GM21737 (cell line): Measurements from ENCODE around the gene PSMD10.

Source experiments
- ATAC-seq: cut with Tn5 transposase; IDR thresholded peaks from one replicate; pipeline ENCODE4 v1.9.1; 2021; ENCODE audit warnings: mild to moderate bottlenecking, moderate library complexity; ENCODE audit not compliant: unreplicated experiment

The PSMD10 gene

DNA sequence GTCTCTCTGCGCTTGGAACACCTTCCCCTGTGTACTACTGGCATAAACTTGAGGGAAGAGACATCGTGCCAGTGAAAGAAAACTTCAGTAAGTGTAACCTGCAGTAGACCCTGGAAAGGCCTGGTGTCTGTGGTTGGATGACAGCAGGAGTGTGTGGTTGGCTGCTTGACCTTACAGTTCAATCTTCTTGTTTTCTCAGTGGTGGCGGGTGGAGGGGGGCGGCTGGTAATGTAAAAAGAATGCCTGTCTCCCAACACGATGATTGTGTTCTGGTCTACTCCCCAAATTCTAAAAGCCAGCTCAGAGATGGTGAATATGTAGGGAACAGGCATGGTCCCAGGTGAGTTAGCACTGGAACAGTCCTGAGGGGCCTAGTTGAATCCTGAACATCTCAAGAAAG lies 18.6 kb downstream of the PSMD10 start:
- ATAC-seq, result no peak

- no peak for ATAC-seq
Measured at GRCh38 chrX:108071578-108071977, 19.8 kb downstream of the PSMD10 start.

DNA sequence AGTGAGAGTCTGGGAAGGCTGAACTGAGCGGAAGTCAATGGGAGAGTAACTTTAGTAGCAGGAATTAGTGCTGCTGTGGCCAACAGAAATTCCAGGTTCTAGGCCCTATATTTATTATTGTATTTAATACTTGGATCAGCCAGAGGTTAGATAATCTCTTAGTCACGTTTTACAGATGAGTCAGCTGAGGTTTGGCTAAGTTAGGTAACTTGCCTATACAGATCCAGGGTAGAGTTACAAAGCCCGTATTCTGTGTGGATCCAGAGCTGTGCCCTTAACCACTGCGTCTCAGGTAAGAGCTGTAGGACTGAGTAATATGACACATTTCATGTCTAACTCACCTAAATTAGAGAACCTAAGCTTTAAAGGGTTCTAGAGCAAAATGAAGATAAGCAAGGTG lies 20.5 kb downstream of the PSMD10 start:
- ATAC-seq, result no peak

- ATAC-seq, result no peak
Measured at GRCh38 chrX:108068121-108068520, 23.2 kb downstream of the PSMD10 start.

GRCh38 chrX:108064613-108065012 lies 26.7 kb downstream of the PSMD10 start:
- ATAC-seq, result no peak

DNA sequence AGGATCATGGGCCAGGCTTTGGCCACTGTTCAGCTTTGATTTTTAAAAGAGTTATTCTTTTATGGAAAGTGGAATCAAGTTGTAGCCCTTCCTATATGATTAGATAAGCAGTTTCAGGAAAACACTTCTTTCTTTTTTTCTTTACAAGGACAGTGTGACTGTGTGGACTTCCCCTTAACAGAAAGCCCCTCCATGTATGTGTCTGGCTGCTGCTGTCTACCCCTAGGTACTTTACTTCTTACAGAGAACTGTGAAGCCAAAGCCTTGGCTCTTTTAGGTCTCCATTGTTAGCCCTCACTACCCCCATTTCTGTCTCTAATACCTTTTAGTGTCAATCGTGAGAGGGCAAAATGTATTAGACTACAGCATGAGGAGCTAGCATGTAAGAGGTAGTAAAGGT lies 27.3 kb downstream of the PSMD10 start:
- no peak for ATAC-seq

- no peak for ATAC-seq
Measured at GRCh38 chrX:108059801-108060200, 31.5 kb downstream of the PSMD10 start.

DNA sequence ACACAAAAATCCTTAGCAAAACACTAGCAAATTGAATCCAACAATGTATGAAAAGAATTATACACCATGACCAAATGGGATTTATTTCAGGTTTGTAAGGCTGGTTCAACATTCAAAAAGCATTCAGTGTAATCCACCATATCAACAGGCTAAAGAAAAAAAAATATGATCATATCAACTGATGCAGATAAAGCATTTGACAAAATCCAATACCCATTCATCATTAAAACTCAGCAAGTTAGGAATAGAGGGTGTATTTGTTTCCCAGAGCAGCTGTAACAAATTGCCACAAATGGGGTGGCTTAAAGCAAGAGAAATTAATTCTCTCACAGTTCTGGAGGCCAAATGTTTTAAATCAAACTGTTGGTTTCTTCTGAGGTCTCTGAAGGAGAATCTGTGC lies 35.8 kb downstream of the PSMD10 start:
- no peak for ATAC-seq

DNA sequence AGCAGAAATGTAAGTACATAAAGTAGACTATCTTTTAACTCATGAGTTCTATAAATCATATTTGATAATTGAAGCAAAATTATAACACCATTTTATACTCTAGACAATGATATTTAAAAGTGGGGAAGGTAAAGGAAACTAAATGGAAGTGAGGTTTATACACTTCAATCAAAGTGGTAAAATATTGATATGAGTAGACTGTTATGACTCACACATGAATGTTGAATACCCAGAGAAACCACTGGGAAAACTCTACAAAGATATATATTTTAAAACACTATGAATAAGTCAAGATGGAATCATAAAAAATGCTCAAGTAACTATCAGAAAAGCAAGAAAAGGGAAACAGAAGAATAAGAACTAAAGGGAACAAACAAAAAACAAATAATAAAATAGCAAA lies 38.1 kb downstream of the PSMD10 start:
- no peak for ATAC-seq

- ATAC-seq, result no peak
Measured at GRCh38 chrX:108049649-108050048, 41.7 kb downstream of the PSMD10 start.

DNA sequence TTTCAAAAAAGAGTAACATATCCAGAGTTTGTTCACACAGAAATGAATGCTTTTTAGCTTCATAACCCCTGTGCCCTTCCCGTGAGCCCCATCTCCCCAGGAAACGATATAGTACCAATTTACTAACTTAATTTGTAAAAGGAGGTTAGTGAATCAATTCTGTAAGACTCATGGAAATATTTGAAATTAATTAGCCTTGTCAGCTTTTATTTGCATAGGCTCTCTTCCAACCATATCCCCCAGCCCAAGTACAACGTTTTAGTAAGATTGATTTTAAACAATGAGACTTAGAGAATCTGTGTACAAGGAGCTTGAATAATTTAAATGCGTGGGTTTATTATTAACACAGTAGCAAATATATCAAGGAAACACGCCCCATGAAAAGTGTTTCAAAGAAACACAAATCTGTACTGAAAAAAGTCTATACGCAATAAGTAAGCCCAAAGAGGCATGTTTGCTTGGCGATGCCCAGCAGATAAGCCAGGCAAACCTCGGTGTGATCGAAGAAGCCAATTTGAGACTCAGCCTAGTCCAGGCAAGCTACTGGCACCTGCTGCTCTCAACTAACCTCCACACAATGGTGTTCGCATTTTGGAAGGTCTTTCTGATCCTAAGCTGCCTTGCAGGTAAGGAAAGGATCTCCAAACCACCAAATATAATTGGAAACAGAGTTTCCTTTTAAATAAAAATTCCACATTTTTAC lies 46.6 kb downstream of the PSMD10 start, which contains the start of gene VSIG1:
Gene VSIG1 (plus strand): TSS at position 512 of the 703 bp plus-strand sequence. CDS start 66 bp downstream, at position 578.
- ATAC-seq, result no peak

DNA sequence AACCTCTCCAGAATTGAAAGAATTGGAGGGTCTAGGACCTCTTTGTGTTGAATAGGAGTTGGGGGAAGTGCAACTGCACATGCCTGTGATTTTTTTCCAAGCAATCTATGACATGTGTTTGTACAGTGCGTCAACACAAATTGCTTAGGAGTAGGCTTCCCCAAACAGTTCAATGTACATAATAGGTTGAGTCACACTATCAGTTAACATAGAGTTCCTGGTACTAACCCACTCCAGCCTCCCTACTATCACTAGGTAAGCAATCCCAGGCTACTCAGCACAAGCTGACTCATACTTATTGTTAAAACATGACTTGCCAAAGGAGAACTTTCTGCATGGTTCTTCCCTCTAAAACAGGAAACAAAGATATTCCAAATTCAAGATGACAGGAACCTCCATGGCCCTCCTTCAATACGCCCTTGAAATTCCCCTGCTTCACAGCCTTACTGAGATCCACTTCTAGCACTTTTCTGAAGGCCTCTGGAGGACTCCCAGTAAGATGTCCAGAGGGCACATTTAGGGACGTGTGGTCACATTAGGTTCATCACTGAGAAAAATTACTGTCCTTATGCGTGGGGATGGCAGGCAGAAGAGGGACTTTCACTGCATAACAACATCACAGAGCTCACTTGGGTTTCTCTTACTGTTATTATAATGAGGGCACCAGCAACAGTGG lies 54.9 kb downstream of the PSMD10 start:
- ATAC-seq, result no peak

- ATAC-seq, result no peak
Measured at GRCh38 chrX:108034725-108035124, 56.6 kb downstream of the PSMD10 start.
